DMS114 treated with DMSO at 0.1 percent for 48 hours (cell line): Measurements from ENCODE around the gene RAD23B.
A peak's percentile ranks its signal among the peaks of the same experiment; 100 is the strongest.
"Not testable (repeated sequence)": the region's sequence is repeated elsewhere in the genome, so short reads cannot be mapped to it uniquely, and the experiment has no call there.

ENCODE experiments used
- DNase-seq: peaks from one replicate; lab custom pipeline; 2025; ENCODE audit not compliant: unreplicated experiment; lab: John Stamatoyannopoulos, UW

Gene RAD23B

DNA sequence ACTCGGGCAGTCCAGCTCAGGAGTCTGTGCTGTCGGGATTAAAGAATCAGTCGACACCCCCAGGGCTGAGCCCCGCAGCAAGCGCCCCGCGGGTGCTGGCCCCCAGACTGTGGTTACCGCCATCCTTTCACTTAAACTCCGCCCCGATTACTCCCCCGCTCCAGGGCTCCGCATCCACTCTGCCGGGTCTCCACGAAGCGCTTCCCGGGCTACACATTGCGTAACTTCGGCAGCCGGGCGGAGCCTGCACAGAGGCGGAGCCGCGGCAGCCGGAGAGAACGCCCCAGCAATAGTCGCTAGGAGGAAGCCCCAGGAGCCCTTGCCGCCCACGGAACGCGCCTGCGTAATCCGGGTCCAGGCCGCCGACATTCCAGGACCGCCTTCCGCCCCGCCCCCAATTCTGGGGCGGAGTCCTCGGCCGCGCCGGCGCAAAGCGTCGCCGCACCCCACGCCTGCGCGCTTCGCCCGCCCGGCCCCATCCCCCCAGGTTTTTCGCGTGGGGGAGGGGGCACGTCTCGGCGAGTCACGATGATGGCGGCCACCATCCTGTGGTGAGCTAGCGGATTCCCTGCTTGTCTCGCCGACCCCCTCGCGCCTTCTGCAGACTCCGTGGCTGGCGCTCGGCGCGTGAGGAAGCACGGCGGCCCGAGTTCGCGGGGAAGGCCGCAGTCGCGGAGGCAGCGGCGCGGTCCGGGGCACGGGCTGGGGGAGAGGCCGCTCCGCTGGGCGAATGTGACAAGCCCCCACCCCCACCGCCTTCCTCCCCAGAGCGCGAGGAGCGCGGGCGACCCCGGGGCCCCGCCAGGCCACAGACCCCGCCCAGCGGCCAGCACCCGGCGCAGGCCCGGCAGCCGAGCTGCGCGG is at the start of gene RAD23B:
Gene RAD23B, plus strand, starts transcription at position 521 of the 864 bp plus-strand sequence. CDS start 351 bp downstream, outside the sequence.
- DNase-seq = peak; percentile 84

DNA sequence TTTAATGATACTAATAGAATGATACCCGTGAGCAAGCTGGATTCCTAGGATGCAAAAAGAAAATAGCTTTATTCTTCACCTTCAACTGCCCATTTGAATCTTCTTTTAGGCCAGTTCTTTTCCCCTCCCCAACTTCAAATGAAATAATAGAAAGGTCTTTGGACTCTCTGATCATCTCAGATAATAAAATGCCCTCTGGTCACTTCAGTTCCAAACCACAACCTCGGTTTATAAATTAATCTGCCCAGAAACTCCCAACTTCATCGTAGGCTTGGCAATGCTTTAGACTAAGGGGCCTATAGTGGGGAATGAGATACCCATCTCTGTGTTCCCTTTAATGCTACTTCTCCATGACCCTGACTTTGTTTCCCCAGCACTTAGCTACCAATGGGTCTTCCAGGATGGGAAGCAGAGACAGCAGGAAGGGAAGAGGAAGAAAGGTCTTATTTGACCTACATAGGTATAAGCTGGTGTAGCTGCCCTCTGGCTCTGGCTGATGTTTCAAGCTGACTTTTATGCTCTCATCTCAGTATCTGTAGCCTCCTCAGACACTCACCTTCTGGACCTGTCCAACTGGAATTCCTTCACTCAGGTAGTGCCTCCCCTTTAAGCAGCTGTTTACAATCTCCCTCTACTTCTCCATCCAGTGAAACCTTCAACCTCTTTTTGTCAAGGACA is 47.2 kb upstream of the RAD23B start:
- DNase-seq = no peak

GRCh38 chr9:107237873-107238272 is 45.2 kb upstream of the RAD23B start:
- no peak for DNase-seq

DNA sequence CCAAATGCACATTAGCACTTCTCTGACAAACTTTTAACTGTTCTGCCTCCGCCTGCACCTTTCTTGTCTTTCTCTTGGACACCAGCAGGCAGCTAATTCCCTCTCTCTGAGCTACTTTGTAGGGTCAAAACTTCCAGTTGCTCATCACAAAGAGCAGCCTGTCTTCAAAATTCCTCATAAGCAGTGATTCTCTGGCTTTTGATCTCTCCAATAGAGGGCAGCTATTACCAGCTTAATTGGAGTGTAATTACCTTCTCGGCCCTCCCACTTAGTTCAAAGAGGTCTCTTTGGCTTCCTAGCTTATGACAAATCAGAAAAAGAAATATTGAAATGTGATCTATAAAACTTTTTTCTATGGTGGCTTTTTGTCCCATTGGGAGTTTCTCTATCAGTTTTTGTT is 43.6 kb upstream of the RAD23B start:
- DNase-seq = no peak

GRCh38 chr9:107240260-107240659 is 42.8 kb upstream of the RAD23B start:
- DNase-seq = no peak

GRCh38 chr9:107242073-107243030 is 40.7 kb upstream of the RAD23B start:
- DNase-seq = no peak

- no peak for DNase-seq
These were observed 39.3 kb upstream of the RAD23B start for GRCh38 chr9:107243742-107244141.

DNA sequence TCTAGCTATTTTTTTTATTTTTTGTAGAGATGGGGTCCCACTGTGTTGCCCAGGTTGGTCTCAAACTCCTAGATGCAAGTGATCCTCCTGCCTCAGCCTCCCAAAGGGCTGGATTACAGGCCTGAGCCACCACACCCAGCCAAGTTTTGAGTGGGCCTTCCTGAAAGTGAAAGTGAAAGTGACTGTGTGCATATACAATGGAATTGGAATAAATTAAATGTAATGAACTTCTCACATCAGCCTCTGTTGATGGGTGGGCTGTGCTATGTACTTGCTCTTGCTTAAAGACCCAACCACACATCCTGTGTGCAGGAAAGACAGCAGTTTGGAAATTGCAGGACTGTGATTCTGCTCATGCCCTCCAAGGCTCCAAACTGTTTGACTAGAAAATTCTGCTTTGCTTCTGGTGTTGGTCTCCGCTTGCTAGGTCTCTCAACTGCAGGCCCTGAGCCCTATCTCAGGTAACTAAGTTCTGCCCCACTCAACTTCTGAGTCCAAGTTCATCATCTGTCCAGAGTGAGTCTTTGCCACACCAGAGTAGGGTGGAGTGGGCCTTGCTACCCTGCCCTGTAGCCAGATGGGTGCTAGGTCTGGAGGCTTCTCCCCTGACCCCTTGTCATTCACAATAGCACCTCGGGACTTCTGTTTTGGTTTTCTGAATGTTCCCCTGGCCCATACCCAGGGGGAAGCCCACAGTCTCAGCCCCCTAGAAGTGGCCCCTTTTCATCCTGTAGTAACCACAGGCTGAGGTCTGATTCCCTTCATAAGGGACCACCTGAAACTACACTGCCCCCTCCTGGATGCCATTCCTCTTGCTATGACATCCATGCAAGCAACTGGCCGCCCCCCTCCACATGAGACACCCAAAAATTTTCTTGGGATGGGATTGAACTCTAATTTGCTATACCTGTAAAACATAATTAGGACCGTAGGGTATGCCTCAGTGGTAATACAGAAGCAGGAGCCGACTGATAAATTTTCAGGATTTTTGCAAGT is 36.5 kb upstream of the RAD23B start:
- no peak for DNase-seq

DNA sequence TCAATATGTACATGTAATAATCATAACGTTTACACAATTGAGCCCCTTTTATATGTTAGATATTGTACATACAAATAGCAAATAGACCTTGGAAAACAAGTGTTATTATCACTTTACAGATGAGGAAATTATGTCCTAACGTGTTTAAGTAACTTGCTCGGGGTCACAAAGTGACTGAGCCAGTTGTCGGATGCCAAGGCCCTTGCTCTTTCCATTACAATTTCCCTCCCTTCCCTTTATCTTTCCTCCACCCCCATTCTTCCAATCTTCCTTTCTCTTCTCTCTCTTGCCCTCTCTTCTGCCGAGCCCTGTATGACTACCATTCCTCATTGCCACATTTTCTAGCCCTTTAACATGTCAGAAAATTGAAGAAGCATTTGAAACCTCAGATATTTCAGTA is 34.4 kb upstream of the RAD23B start:
- no peak for DNase-seq

DNA sequence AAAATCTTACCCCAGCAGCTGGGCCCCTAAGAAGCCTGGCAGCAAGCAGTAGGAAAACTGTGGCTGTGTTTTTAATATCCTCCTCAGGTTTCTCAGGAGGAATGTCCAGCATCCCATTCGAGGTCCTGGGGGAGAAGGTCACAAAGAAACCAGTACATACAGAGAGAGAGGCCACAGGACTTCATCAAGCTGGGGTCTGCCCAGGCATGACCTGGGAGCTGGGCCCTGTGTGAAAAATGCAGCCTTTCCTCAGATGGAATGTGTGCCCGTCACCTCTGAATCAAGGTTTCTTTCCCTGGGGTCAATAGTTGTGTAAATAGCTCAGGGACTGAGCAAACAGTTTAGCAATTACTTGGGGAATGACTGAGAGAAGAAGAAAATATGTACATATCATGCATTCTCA is 33.9 kb upstream of the RAD23B start:
- no peak for DNase-seq

GRCh38 chr9:107249665-107250285 is 33.3 kb upstream of the RAD23B start:
- no peak for DNase-seq

DNA sequence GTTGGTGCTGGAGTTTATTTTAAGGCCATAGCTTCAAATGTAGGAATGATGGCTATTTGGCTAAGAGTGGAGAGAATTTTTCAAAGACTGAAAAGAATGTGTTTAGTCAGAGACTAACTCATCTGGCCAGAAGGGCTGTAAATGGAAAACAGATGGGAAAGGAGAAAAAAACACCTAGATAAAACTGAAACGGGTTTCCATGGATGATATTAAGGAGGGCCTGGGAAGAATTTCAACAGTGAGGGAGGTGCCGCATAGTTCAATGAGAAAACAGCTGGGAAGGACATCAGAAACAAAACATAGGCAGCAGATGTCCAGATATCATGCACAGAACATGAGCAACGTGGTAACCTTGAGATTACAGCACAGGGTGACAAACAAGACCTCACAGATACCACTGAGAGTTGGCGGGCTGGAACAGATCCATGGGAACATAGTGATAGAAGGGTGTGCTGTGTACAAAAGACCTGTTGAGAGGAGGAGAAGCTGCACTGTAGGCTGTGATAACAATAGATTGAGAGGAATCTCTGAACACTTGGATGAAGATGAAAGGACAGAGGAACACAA is 31.2 kb upstream of the RAD23B start:
- no peak for DNase-seq

DNA sequence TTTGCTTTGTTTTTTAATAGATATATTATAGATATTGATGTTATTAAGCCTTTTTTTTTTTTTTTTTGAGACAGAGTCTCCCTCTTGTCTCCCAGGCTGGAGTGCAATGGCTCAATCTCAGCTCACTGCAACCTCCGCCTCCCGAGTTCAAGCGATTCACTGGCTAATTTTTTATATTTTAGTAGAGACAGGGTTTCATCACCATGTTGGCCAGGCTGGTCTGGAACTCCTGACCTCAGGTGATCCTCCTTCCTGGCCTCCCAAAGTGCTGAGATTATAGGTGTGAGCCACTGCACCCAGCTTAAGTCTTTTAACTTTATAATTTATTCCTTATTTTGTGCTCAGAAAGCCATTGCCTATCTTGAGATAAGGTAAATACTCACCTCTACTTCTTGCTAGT is 24.2 kb upstream of the RAD23B start:
- no peak for DNase-seq

GRCh38 chr9:107259751-107260313 is 23.2 kb upstream of the RAD23B start:
- DNase-seq = not testable (repeated sequence)

DNA sequence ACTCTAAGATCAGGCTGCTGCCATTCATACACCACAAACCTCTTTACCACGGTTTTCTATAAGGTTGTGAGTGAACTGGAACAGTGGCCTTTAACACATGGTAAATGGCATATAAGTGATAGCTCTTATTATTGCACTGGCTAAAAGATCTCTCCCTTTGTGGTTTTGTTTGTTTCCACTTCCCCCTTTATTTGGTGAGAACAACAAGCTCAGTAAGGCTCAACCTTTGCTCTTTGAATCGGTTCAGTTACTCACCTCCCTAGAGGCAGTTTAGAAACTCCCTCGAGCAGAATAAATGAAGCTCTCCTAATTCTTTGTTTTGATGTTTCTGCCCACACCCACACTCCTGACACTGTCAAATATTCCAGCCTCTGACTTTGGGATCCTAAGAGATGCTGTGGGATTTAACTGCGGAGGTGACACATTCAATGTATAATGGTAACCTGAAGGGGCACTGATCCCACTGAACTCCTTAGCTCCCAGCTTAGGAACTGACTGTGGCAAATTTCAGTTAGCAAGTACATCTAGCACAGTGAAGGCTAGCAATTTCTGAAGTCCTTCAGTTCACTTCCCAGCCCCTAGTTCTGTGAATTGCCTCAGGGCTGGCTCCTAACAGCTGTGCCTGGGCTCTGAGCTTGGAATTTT is 22.5 kb upstream of the RAD23B start:
- no peak for DNase-seq

DNA sequence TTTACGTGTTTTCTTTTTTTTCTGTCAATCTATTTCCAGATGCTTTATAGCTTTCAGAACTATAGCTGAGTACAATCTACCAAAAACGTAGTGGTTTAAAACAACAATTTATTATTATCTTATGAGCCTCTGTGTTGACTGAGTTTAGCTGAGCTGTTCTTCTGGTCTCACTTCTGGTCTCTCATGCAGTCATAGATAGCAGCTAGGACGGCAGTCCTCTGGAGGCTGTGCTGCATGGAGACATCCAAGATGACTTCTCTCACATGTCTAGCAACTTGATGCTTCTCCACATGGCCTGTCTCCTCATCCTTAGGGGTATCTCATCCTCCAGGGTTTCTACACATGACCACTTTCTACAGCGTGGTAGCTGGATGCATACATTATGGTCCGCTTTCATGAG is 22.0 kb upstream of the RAD23B start:
- no peak for DNase-seq

DNA sequence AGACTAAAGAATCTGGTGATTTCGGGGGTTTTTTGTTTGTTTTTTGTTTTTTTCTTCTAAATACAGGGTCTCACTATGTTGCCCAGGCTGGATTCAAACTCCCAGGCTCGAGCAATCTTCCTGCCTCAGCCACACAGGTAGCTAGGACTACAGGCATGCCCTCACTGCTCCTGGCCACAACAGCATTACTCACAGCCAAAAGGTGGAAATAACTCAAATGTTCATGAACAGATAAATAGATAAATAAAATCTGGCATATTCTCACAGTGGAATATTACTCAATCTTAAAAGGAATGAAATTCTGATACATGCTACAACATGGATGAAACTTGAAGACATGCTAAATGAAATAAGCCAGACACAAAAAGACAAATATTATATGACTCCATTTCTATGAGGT is 19.8 kb upstream of the RAD23B start:
- no peak for DNase-seq

DNA sequence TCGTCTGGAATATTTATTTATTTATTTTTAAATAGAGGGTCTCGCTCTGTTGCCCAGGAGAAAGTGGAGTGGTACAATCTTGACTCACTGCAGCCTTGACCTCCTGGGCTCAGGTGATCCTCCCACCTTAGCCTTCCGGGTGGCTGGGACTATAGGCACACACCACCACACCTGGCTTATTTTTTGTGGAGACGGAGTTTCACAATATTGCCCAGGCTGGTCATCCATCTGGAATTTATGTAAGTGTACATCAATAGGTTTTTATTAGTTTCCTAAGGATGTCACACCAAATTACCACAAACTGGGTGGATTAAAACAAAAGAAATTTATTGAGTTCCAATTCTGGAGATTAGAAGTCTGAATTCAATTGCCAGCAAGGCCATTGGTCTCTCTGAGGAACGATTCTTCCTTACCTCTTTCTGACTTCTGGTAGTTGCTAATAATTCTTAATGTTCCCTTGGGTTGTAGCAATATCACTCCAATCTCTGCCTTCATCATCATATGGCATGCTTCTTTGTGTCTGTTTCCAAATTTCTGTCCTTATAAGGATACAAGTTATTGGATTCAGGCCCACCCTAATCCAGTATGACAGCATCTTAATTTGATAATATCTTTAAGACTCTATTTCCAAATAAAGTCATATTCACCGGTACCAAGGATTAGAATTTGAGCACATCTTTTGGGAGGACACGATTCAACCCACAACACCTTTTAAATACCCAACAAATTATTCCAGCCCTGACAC is 16.3 kb upstream of the RAD23B start:
- no peak for DNase-seq
